ENCODE data around the gene KCNJ9.
A peak's percentile ranks its signal among the peaks of the same experiment; 100 is the strongest.

KCNJ9 gene

GRCh38 chr1:160050619-160051018 lies 30.7 kb upstream of the KCNJ9 start:
- ATAC-seq (ENCODE audit: low read depth): no peak
- H3K27ac ChIP-seq (ENCODE audit: poor library complexity, severe bottlenecking): no peak overlapping the region

GRCh38 chr1:160052936-160053335 lies 28.4 kb upstream of the KCNJ9 start:
- TF ChIP-seq CTCF (IDR thresholded peaks at IDR 0.05; ENCODE audit: poor library complexity, severe bottlenecking): no peak
- Histone ChIP-seq H3K27me3 (ENCODE audit: insufficient read depth, poor library complexity, severe bottlenecking) (no peaks in the 10 kb centered on the region), H3K9me3 (ENCODE audit: severe bottlenecking) (no peaks in the 10 kb centered on the region), H3K4me3 (ENCODE audit: severe bottlenecking) (no peak overlapping the region), H3K36me3 (ENCODE audit: low read depth) (no peaks in the 10 kb centered on the region), H3K27ac (ENCODE audit: poor library complexity, severe bottlenecking) (no peak overlapping the region), H3K4me1 (ENCODE audit: insufficient read depth, poor library complexity, severe bottlenecking) (no peaks in the 10 kb centered on the region)
- DNase-seq (ENCODE audit: low spot score): no peak
- ATAC-seq (ENCODE audit: low read depth): no peak

More at GRCh38 chr1:160050619-160051018, 30.7 kb upstream of the KCNJ9 start:
- no peaks in the 10 kb centered on the region for H3K27me3 ChIP-seq (ENCODE audit: insufficient read depth, poor library complexity, severe bottlenecking)
- no peaks in the 10 kb centered on the region for H3K4me1 ChIP-seq (ENCODE audit: insufficient read depth, poor library complexity, severe bottlenecking)
- DNase-seq (ENCODE audit: low spot score): no peak
- no peaks in the 10 kb centered on the region for H3K36me3 ChIP-seq (ENCODE audit: low read depth)
- H3K9me3 ChIP-seq (ENCODE audit: severe bottlenecking): no peaks in the 10 kb centered on the region
- no peak overlapping the region for H3K4me3 ChIP-seq (ENCODE audit: severe bottlenecking)
- no peak for TF ChIP-seq CTCF (IDR thresholded peaks at IDR 0.05; ENCODE audit: poor library complexity, severe bottlenecking)

GRCh38 chr1:160053548-160054365 lies 27.6 kb upstream of the KCNJ9 start:
- no peak for ATAC-seq (ENCODE audit: low read depth)
- H3K4me3 ChIP-seq (ENCODE audit: severe bottlenecking): no peak overlapping the region
- H3K36me3 ChIP-seq (ENCODE audit: low read depth): no peaks in the 10 kb centered on the region
- H3K27ac ChIP-seq (ENCODE audit: poor library complexity, severe bottlenecking): no peak overlapping the region
- no peaks in the 10 kb centered on the region for H3K4me1 ChIP-seq (ENCODE audit: insufficient read depth, poor library complexity, severe bottlenecking)
- no peak for DNase-seq (ENCODE audit: low spot score)
- no peaks in the 10 kb centered on the region for H3K9me3 ChIP-seq (ENCODE audit: severe bottlenecking)
- H3K27me3 ChIP-seq (ENCODE audit: insufficient read depth, poor library complexity, severe bottlenecking): no peaks in the 10 kb centered on the region
- TF ChIP-seq CTCF (IDR thresholded peaks at IDR 0.05; ENCODE audit: poor library complexity, severe bottlenecking): no peak

GRCh38 chr1:160056648-160057169 lies 24.6 kb upstream of the KCNJ9 start:
- H3K27ac ChIP-seq (ENCODE audit: poor library complexity, severe bottlenecking): no peak overlapping the region
- DNase-seq (ENCODE audit: low spot score) (no peak), ATAC-seq (ENCODE audit: low read depth) (no peak)
- H3K36me3 ChIP-seq (ENCODE audit: low read depth): no peaks in the 10 kb centered on the region
- H3K27me3 ChIP-seq (ENCODE audit: insufficient read depth, poor library complexity, severe bottlenecking): no peaks in the 10 kb centered on the region
- H3K4me1 ChIP-seq (ENCODE audit: insufficient read depth, poor library complexity, severe bottlenecking): no peaks in the 10 kb centered on the region
- H3K4me3 ChIP-seq (ENCODE audit: severe bottlenecking): no peak overlapping the region
- no peak for TF ChIP-seq CTCF (IDR thresholded peaks at IDR 0.05; ENCODE audit: poor library complexity, severe bottlenecking)
- H3K9me3 ChIP-seq (ENCODE audit: severe bottlenecking): no peaks in the 10 kb centered on the region

GRCh38 chr1:160058087-160058486 lies 23.3 kb upstream of the KCNJ9 start:
- peak; percentile 13 for TF ChIP-seq CTCF (IDR thresholded peaks at IDR 0.05; ENCODE audit: poor library complexity, severe bottlenecking)
- ATAC-seq (ENCODE audit: low read depth): no peak
- Histone ChIP-seq H3K36me3 (ENCODE audit: low read depth) (no peaks in the 10 kb centered on the region), H3K27ac (ENCODE audit: poor library complexity, severe bottlenecking) (no peak overlapping the region), H3K4me3 (ENCODE audit: severe bottlenecking) (no peak overlapping the region), H3K9me3 (ENCODE audit: severe bottlenecking) (no peaks in the 10 kb centered on the region), H3K27me3 (ENCODE audit: insufficient read depth, poor library complexity, severe bottlenecking) (no peaks in the 10 kb centered on the region), H3K4me1 (ENCODE audit: insufficient read depth, poor library complexity, severe bottlenecking) (no peaks in the 10 kb centered on the region)
- DNase-seq (ENCODE audit: low spot score): no peak

Data from RWPE2 (cell line).